D721Med (cell line): Measurements from ENCODE around the gene IL1R1.

ENCODE experiments used
- DNase-seq: peaks from one replicate; pipeline ENCODE4 v3.0.0; 2011; ENCODE audit warnings: low spot score; ENCODE audit not compliant: insufficient read length
- FAIRE-seq: peaks from 2 replicates; lab custom pipeline; 2011; peaks lifted over from hg19 to GRCh38; lab: Jason Lieb, UNC
- CTCF ChIP-seq: IDR thresholded peaks from 2 replicates; pipeline ENCODE4 v1.5.1; 2012; ENCODE audit warnings: mild to moderate bottlenecking, control low read depth; ENCODE audit not compliant: insufficient read depth; ENCODE audit errors: missing control alignments

IL1R1 gene

GRCh38 chr2:102141011-102141943, 1.3 kb upstream of the IL1R1 start:
- no peak for TF ChIP-seq CTCF
- no peak for DNase-seq
- no peak for FAIRE-seq

- FAIRE-seq = no peak
- no peak for DNase-seq
These were observed 393 bp downstream of the IL1R1 start for GRCh38 chr2:102142829-102143449.

GRCh38 chr2:102143450-102143985, 972 bp downstream of the IL1R1 start:
- no peak for FAIRE-seq
- no peak for DNase-seq
- no peak for TF ChIP-seq CTCF

More at GRCh38 chr2:102142829-102143449, 393 bp downstream of the IL1R1 start:
- TF ChIP-seq CTCF = no peak

GRCh38 chr2:102144128-102144527, 1.6 kb downstream of the IL1R1 start:
- FAIRE-seq = no peak
- DNase-seq = no peak
- TF ChIP-seq CTCF = no peak

- FAIRE-seq (no peak), DNase-seq (no peak)
- no peak for TF ChIP-seq CTCF
These were observed 2.6 kb downstream of the IL1R1 start for GRCh38 chr2:102145107-102145506.

- FAIRE-seq (no peak), DNase-seq (no peak)
- no peak for TF ChIP-seq CTCF
These were observed 3.4 kb downstream of the IL1R1 start for GRCh38 chr2:102145934-102146333.
